ENCODE data around the gene MBP.

DNA sequence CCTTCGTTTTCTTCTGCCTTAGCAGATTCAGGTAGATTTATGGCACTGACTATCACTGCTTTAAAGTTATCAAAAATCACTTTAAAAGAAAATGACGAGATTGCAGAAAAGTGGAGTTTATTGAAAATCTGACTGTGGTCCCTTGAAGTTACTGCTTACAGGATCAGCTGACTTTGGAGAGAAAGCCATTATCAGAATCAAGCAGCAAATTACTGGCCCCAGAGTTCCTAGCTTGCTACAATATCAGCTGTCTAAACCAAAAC is 18.5 kb downstream of the MBP start:
- no peak for TF ChIP-seq EP300 (IDR thresholded peaks at IDR 0.05)
- TF ChIP-seq, protein P1, sequence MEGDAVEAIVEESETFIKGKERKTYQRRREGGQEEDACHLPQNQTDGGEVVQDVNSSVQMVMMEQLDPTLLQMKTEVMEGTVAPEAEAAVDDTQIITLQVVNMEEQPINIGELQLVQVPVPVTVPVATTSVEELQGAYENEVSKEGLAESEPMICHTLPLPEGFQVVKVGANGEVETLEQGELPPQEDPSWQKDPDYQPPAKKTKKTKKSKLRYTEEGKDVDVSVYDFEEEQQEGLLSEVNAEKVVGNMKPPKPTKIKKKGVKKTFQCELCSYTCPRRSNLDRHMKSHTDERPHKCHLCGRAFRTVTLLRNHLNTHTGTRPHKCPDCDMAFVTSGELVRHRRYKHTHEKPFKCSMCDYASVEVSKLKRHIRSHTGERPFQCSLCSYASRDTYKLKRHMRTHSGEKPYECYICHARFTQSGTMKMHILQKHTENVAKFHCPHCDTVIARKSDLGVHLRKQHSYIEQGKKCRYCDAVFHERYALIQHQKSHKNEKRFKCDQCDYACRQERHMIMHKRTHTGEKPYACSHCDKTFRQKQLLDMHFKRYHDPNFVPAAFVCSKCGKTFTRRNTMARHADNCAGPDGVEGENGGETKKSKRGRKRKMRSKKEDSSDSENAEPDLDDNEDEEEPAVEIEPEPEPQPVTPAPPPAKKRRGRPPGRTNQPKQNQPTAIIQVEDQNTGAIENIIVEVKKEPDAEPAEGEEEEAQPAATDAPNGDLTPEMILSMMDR (IDR thresholded peaks at IDR 0.05): no peak
